Measurements from ENCODE around the gene QPCTL.

- TF ChIP-seq EZH2 (IDR thresholded peaks at IDR 0.05; ENCODE audit: borderline replicate concordance): no peak
- TF ChIP-seq CTCF (IDR thresholded peaks at IDR 0.05; ENCODE audit: poor library complexity): no peak
- no peak for TF ChIP-seq EZH2phosphoT487 (IDR thresholded peaks at IDR 0.05; ENCODE audit: low read depth, severe bottlenecking, unreplicated experiment)
These were observed 55.0 kb downstream of the QPCTL start for GRCh38 chr19:45747513-45747912.
